B cell (primary cell): ENCODE data around the gene KCNJ12. TPM values are rescaled to one million over a fixed set of nuclear protein-coding genes. Genes with fewer than 3 reads are reported as not detected.
"Not testable (repeated sequence)": the region's sequence is repeated elsewhere in the genome, so short reads cannot be mapped to it uniquely, and the experiment has no call there.

Experiments
- ATAC-seq: fragments of 200-7000 bp; cut with Tn5 transposase; one replicate; pipeline ENCODE4 v1.10.0; 2021; ENCODE audit warnings: low read depth, mild to moderate bottlenecking, moderate number of reproducible peaks, moderate library complexity
- CTCF ChIA-PET: fragments of 350-600 bp; sonication (Branson Sonifier 250); formaldehyde crosslinking; loops from one replicate; lab custom pipeline; 2021; ENCODE audit warnings: antibody characterized with exemption, inconsistent platforms; lab: Charles Lee
- POLR2A ChIA-PET: fragments of 350-600 bp; sonication (Branson Sonifier 250); formaldehyde crosslinking; loops from one replicate; lab custom pipeline; 2021; ENCODE audit warnings: antibody characterized with exemption; lab: Charles Lee
- DNase-seq: peaks from one replicate; pipeline ENCODE4 v3.0.0; 2013
- H2AFZ ChIP-seq: 2 replicates; pipeline ENCODE4 v1.6.1; 2012; ENCODE audit warnings: mild to moderate bottlenecking, low read depth, low read length; ENCODE audit not compliant: insufficient read depth, poor library complexity, severe bottlenecking
- H3K27ac ChIP-seq, 2 donors: 1 replicate in 1 of 2; 2 replicates in 1 of 2; pipeline ENCODE4 v1.5.1; 2012 to 2013; ENCODE audit warnings: low read length in 2 of 2, mild to moderate bottlenecking in 2 of 2, moderate library complexity in 1 of 2
- H3K27me3 ChIP-seq, 4 experiments: fragments of 200-600 bp in 1 of 4; sonication (generic) in 1 of 4; replicated peaks in 1 of 4; 1 replicate in 2 of 4; 2 replicates in 2 of 4; pipeline versions ENCODE4 v1.6.1 to v1.7.0; 2013 to 2016; ENCODE audit warnings: low read length in 3 of 4, mild to moderate bottlenecking in 2 of 4, mixed read lengths in 1 of 4, moderate library complexity in 1 of 4; ENCODE audit not compliant: insufficient read depth in 4 of 4, control insufficient read depth in 3 of 4; ENCODE audit errors: control extremely low read depth in 1 of 4
- H3K36me3 ChIP-seq, 2 experiments: replicated peaks in 1 of 2; 1 replicate in 1 of 2; 2 replicates in 1 of 2; pipeline versions ENCODE4 v1.6.1 to v1.7.1; 2013; ENCODE audit warnings: low read length in 1 of 2; ENCODE audit not compliant: insufficient read depth in 2 of 2, control insufficient read depth in 1 of 2; ENCODE audit errors: control extremely low read depth in 1 of 2, extremely low read depth in 1 of 2
- H3K4me1 ChIP-seq, 2 donors: fragments of 200-600 bp in 1 of 2; sonication (generic) in 1 of 2; 1 replicate in 1 of 2; 2 replicates in 1 of 2; pipeline versions ENCODE4 v1.5.1 to v1.6.1; 2013 to 2017; ENCODE audit warnings: low read length in 2 of 2; ENCODE audit not compliant: control insufficient read depth in 2 of 2, insufficient read depth in 2 of 2
- H3K4me2 ChIP-seq: replicated peaks from 2 replicates; pipeline ENCODE3; 2012; ENCODE audit warnings: mild to moderate bottlenecking, low read depth, low read length; ENCODE audit not compliant: poor library complexity, severe bottlenecking
- H3K4me3 ChIP-seq, 5 experiments: fragments of 200-600 bp in 1 of 5; sonication (generic) in 1 of 5; 1 replicate in 3 of 5; 2 replicates in 2 of 5; pipeline versions ENCODE4 v1.5.1 to v1.7.0; 2011 to 2016; ENCODE audit warnings: low read length in 4 of 5, mild to moderate bottlenecking in 4 of 5, low read depth in 2 of 5, control low read depth in 1 of 5, moderate library complexity in 1 of 5; ENCODE audit not compliant: insufficient read depth in 1 of 5; ENCODE audit errors: control extremely low read depth in 1 of 5, extremely low read depth in 1 of 5
- H3K79me2 ChIP-seq: fragments of 200-600 bp; sonication (generic); one replicate; pipeline ENCODE4 v1.6.0; 2016; ENCODE audit warnings: low read length; ENCODE audit not compliant: control insufficient read depth, insufficient read depth
- H3K9ac ChIP-seq: fragments of 200-600 bp; sonication (generic); 2 replicates; pipeline ENCODE4 v1.6.1; 2017; ENCODE audit warnings: mild to moderate bottlenecking, low read length, moderate library complexity
- H3K9me3 ChIP-seq, 3 donors: one replicate each; pipeline versions ENCODE4 v1.6.1 to v1.7.1; 2013; ENCODE audit warnings: low read length in 2 of 3; ENCODE audit not compliant: control insufficient read depth in 2 of 3, insufficient read depth in 1 of 3; ENCODE audit errors: control extremely low read depth in 1 of 3
- H4K20me1 ChIP-seq: 2 replicates; pipeline ENCODE4 v1.6.0; 2012; ENCODE audit warnings: mild to moderate bottlenecking, low read length; ENCODE audit not compliant: insufficient read depth, control insufficient read depth, poor library complexity, severe bottlenecking
- H3K27ac Mint-ChIP-seq: one replicate; pipeline ENCODE4 v1.8.0; 2021; ENCODE audit warnings: mixed read lengths
- H3K27me3 Mint-ChIP-seq: one replicate; pipeline ENCODE4 v1.8.0; 2021; ENCODE audit warnings: mixed read lengths
- H3K4me1 Mint-ChIP-seq: one replicate; pipeline ENCODE4 v1.8.0; 2021; ENCODE audit warnings: mixed read lengths
- H3K4me3 Mint-ChIP-seq: one replicate; pipeline ENCODE4 v1.8.0; 2021; ENCODE audit warnings: mixed read lengths
- H3K9me3 Mint-ChIP-seq: one replicate; pipeline ENCODE4 v1.8.0; 2022; ENCODE audit warnings: mixed read lengths; ENCODE audit not compliant: insufficient read depth
- WGBS: methylation state at CpG from one replicate; pipeline ENCODE4 v1.1.5; 2013; ENCODE audit warnings: missing lambda C conversion rate; ENCODE audit not compliant: insufficient coverage; 5-methylcytosine and 5-hydroxymethylcytosine counted together
- intact Hi-C: fragments of 100-400 bp; cut with micrococcal nuclease; formaldehyde crosslinking; loops from one replicate; pipeline ENCODE4 v1.10.0; 2022
- polyA plus RNA-seq: library from polyadenylated mRNA; depleted of rRNA; stranded (reverse); fragments of >200 nt; gene quantifications from 2 replicates; pipeline ENCODE4 v1.2.3, GENCODE V29; 2012
- total RNA-seq, 2 donors: library from RNA; stranded (reverse); fragments of 120-200 nt in 1 of 2; gene quantifications; 1 replicate in 1 of 2; 2 replicates in 1 of 2; pipeline versions ENCODE4 v1.2.3 to v1.2.4, GENCODE V29; 2013 to 2022

The KCNJ12 gene
- total and polyA plus RNA-seq, 2 donors (not counting 1 experiment from before 2014, with no cell fraction given) = not detected

DNA sequence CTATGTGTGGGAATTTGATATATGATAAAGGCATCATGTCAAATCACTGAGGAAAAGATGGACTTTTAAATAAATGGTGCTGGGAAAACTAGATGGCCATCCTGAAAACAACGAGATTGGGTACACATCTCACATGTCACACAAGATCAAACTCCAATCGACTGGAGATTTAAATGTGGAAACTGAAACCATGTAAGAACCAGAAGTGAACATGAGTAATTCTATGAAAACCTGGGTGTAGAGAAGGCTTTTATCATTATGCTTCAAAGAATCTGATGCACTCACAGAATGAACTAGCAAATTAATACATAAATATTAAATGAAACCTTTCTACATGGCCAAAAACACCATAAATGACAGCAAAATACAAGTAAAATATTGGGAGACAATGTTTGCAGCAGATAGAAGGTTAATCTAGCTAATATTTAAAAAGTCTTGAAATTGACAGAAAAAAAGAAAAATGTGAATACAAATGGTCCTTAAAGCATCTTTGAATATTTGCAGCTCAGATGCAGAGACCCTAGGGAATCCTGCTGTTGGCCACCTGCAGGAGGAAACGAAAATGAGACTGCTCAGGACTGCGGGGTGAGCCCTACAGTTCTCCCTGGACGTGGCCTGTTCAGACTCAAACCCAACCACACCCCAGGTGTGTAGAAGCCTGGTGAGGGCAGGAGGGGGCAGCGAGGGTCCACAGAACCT is 62.3 kb downstream of the KCNJ12 start:
- H3K4me2 ChIP-seq, H3K27me3 Mint-ChIP-seq, H3K9me3 Mint-ChIP-seq, H4K20me1 ChIP-seq, H3K4me1 Mint-ChIP-seq, H3K27me3 ChIP-seq, H3K79me2 ChIP-seq, H3K9me3 ChIP-seq, H2AFZ ChIP-seq, H3K9ac ChIP-seq, H3K4me3 ChIP-seq, CTCF ChIA-PET, H3K4me3 Mint-ChIP-seq, H3K4me1 ChIP-seq, DNase-seq, H3K27ac Mint-ChIP-seq, POLR2A ChIA-PET, H3K36me3 ChIP-seq, intact Hi-C loops, H3K27ac ChIP-seq: not testable (repeated sequence)
- peak; percentile 36 for ATAC-seq
- WGBS = no CpG with 5 or more reads among the region's 6 CpGs

DNA sequence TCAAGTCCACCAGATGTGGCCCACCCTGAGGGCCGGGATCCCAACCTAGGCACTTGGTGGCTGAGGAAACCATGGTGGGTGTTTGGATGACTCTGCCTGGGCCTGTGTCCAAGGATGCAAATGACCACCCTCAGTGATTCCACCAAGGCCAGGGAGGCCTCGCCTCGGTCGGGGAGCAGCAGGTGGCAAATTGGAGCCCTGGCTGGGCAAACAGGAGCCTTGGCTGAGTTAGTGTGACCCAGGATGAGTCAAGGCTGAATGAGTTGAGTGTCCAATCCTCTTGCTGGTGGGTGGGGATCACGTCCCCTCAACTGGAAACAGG is 62.8 kb downstream of the KCNJ12 start:
- POLR2A ChIA-PET, H3K27ac ChIP-seq, H3K9ac ChIP-seq, H3K4me3 Mint-ChIP-seq, H3K27me3 ChIP-seq, H3K36me3 ChIP-seq, H2AFZ ChIP-seq, DNase-seq, H3K4me1 ChIP-seq, H3K4me3 ChIP-seq, H3K9me3 Mint-ChIP-seq, H3K9me3 ChIP-seq, intact Hi-C loops, H4K20me1 ChIP-seq, H3K27me3 Mint-ChIP-seq, H3K79me2 ChIP-seq, H3K4me1 Mint-ChIP-seq, H3K4me2 ChIP-seq, ATAC-seq, CTCF ChIA-PET, H3K27ac Mint-ChIP-seq: not testable (repeated sequence)
- no CpG with 5 or more reads among the region's 5 CpGs for WGBS
